SK-N-SH (cell line): ENCODE measurements around the gene BRD4. TPM values are rescaled to one million over a fixed set of nuclear protein-coding genes. Genes with fewer than 3 reads are reported as not detected.

Source experiments
- CTCF ChIA-PET: fragments of 300-600, 350-600 bp; formaldehyde crosslinking; extraction: SDS; loops from one replicate; lab custom pipeline; 2021; lab: Yijun Ruan, JAX
- POLR2A ChIA-PET: fragments of 350-600 bp; sonication (Branson Sonifier 250); formaldehyde crosslinking; extraction: SDS; loops from one replicate; lab custom pipeline; 2020; ENCODE audit warnings: antibody characterized with exemption, inconsistent platforms; lab: Yijun Ruan, JAX
- DNase-seq: peaks from one replicate; pipeline ENCODE4 v3.0.0; 2012
- H2AFZ ChIP-seq: fragments of 200-600 bp; sonication (generic); 2 replicates; pipeline ENCODE4 v1.8.1; 2016; ENCODE audit warnings: antibody characterized with exemption, mild to moderate bottlenecking, low read depth
- H3F3A ChIP-seq: fragments of 200-600 bp; sonication (generic); replicated peaks from 2 replicates; pipeline ENCODE3; 2016; ENCODE audit warnings: antibody characterized with exemption, mild to moderate bottlenecking; ENCODE audit not compliant: insufficient read depth
- H3K27ac ChIP-seq, 2 experiments: fragments of 200-500 bp in 1 of 2; fragments of 200-600 bp in 1 of 2; sonication (Bioruptor generic) in 1 of 2; sonication (generic), shearing (Covaris generic) in 1 of 2; 2 replicates each; pipeline versions ENCODE4 v1.5.1 to v1.6.1; 2014 to 2016; ENCODE audit warnings: low read depth in 2 of 2, inconsistent platforms in 1 of 2, low read length in 1 of 2, mild to moderate bottlenecking in 1 of 2, mixed read lengths in 1 of 2
- H3K27me3 ChIP-seq: fragments of 200-600 bp; sonication (generic), shearing (Covaris generic); 2 replicates; pipeline ENCODE4 v1.6.1; 2016; ENCODE audit warnings: mixed run types; ENCODE audit not compliant: insufficient read depth
- H3K36me3 ChIP-seq, 2 experiments: fragments of 200-500 bp in 1 of 2; fragments of 200-600 bp in 1 of 2; sonication (Bioruptor generic) in 1 of 2; sonication (generic) in 1 of 2; replicated peaks in 1 of 2; 2 replicates each; pipeline versions ENCODE3 to v1.5.1; 2014 to 2016; ENCODE audit warnings: low read length in 1 of 2, mild to moderate bottlenecking in 1 of 2; ENCODE audit not compliant: insufficient read depth in 2 of 2, control insufficient read depth in 1 of 2
- H3K4me1 ChIP-seq, 2 experiments: fragments of 200-500 bp in 1 of 2; fragments of 200-600 bp in 1 of 2; sonication (Bioruptor generic) in 1 of 2; sonication (generic), shearing (Covaris generic) in 1 of 2; 2 replicates each; pipeline versions ENCODE4 v1.5.1 to v1.6.1; 2014 to 2016; ENCODE audit warnings: low read depth in 1 of 2, low read length in 1 of 2, mixed run types in 1 of 2; ENCODE audit not compliant: insufficient read depth in 2 of 2, control insufficient read depth in 1 of 2
- H3K4me2 ChIP-seq: fragments of 200-600 bp; sonication (generic), shearing (Covaris generic); 2 replicates; pipeline ENCODE4 v1.6.1; 2017; ENCODE audit warnings: mixed run types
- H3K4me3 ChIP-seq, 2 experiments: fragments of 200-500 bp in 1 of 2; fragments of 200-600 bp in 1 of 2; sonication (Bioruptor generic) in 1 of 2; sonication (generic), shearing (Covaris generic) in 1 of 2; 2 replicates each; pipeline versions ENCODE4 v1.5.1 to v1.8.1; 2014 to 2016; ENCODE audit warnings: low read depth in 2 of 2, inconsistent platforms in 1 of 2, low read length in 1 of 2, mild to moderate bottlenecking in 1 of 2, mixed read lengths in 1 of 2, moderate library complexity in 1 of 2
- H3K79me2 ChIP-seq: fragments of 200-600 bp; sonication (generic); 2 replicates; pipeline ENCODE4 v1.8.1; 2017; ENCODE audit warnings: mild to moderate bottlenecking; ENCODE audit not compliant: insufficient read depth
- H3K9ac ChIP-seq: fragments of 200-600 bp; sonication (generic); 2 replicates; pipeline ENCODE4 v1.6.1; 2017; ENCODE audit warnings: mixed run types
- H3K9me2 ChIP-seq: fragments of 200-600 bp; sonication (generic); 2 replicates; pipeline ENCODE4 v1.6.1; 2017; ENCODE audit warnings: mixed run types
- H3K9me3 ChIP-seq: fragments of 200-600 bp; sonication (generic); 2 replicates; pipeline ENCODE4 v1.6.1; 2017; ENCODE audit warnings: mixed run types, mild to moderate bottlenecking, moderate library complexity
- H4K20me1 ChIP-seq: fragments of 200-600 bp; sonication (generic); 2 replicates; pipeline ENCODE4 v1.6.1; 2017; ENCODE audit warnings: mild to moderate bottlenecking, mixed run types; ENCODE audit not compliant: insufficient read depth
- CTCF ChIP-seq: fragments of 200-600 bp; sonication (generic); IDR thresholded peaks from 2 replicates; pipeline ENCODE4 v1.6.1; 2017; ENCODE audit warnings: antibody characterized with exemption, mild to moderate bottlenecking, moderate library complexity
- ELF1 ChIP-seq: IDR thresholded peaks from 2 replicates; pipeline ENCODE4 v1.4.0; 2012
- EP300 ChIP-seq, 2 experiments: IDR thresholded peaks; 2 replicates each; pipeline versions ENCODE4 v1.4.0 to v1.6.1; 2012; ENCODE audit warnings: borderline replicate concordance in 1 of 2, low read depth in 1 of 2, low read length in 1 of 2
- FOSL2 ChIP-seq: IDR thresholded peaks from 2 replicates; pipeline ENCODE4 v1.4.0; 2012; ENCODE audit warnings: low read depth, mild to moderate bottlenecking, moderate library complexity, borderline replicate concordance
- FOXJ3 ChIP-seq: sonication (generic); formaldehyde crosslinking; IDR thresholded peaks from 2 replicates; pipeline ENCODE4 v1.5.1; 2020; ENCODE audit warnings: mild to moderate bottlenecking, missing genetic modification reagents
- GABPA ChIP-seq: IDR thresholded peaks from 2 replicates; pipeline ENCODE4 v1.4.0; 2012; ENCODE audit warnings: low read depth, mild to moderate bottlenecking
- MXI1 ChIP-seq: IDR thresholded peaks from 2 replicates; pipeline ENCODE4 v1.6.1; 2012; ENCODE audit warnings: mild to moderate bottlenecking, low read depth, low read length, improper control_type of control experiment
- NRF1 ChIP-seq: IDR thresholded peaks from 2 replicates; pipeline ENCODE4 v1.6.1; 2012; ENCODE audit warnings: low read depth, mild to moderate bottlenecking, low read length
- POLR2AphosphoS5 ChIP-seq: IDR thresholded peaks from 2 replicates; pipeline ENCODE4 v1.6.1; 2012; ENCODE audit warnings: low read depth, low read length
- RAD21 ChIP-seq: IDR thresholded peaks from 2 replicates; pipeline ENCODE4 v1.6.1; 2012; ENCODE audit warnings: mild to moderate bottlenecking, low read length
- RFX5 ChIP-seq: IDR thresholded peaks from 2 replicates; pipeline ENCODE4 v1.6.1; 2012; ENCODE audit warnings: mild to moderate bottlenecking, improper control_type of control experiment, low read length
- SMC3 ChIP-seq: IDR thresholded peaks from 2 replicates; pipeline ENCODE4 v1.6.1; 2012; ENCODE audit warnings: low read depth, low read length, improper control_type of control experiment
- TCF12 ChIP-seq: IDR thresholded peaks from 2 replicates; pipeline ENCODE4 v1.4.0; 2012
- TEAD4 ChIP-seq: IDR thresholded peaks from 2 replicates; pipeline ENCODE4 v1.4.0; 2012; ENCODE audit warnings: mild to moderate bottlenecking, borderline replicate concordance; ENCODE audit not compliant: insufficient read depth
- YY1 ChIP-seq: IDR thresholded peaks from 2 replicates; pipeline ENCODE4 v1.4.0; 2012; ENCODE audit warnings: low read depth, mild to moderate bottlenecking
- ZBTB33 ChIP-seq: IDR thresholded peaks from 2 replicates; pipeline ENCODE4 v1.4.0; 2012; ENCODE audit warnings: low read depth, borderline replicate concordance
- whole genome bisulfite sequencing: methylation state at CpG from one replicate; pipeline ENCODE4 v1.1.6; 2017; ENCODE audit warnings: low lambda C conversion rate; 5-methylcytosine and 5-hydroxymethylcytosine counted together
- polyA plus RNA-seq, 3 experiments: library from polyadenylated mRNA; depleted of rRNA; stranded (reverse); fragments of >200 nt; gene quantifications; 2 replicates each; pipeline ENCODE4 v1.2.3, GENCODE V29; 2012
- TF ChIP-seq, protein P1 (sequence below): fragments of 150-350 bp; IDR thresholded peaks from 2 replicates; pipeline ENCODE4 v1.6.1; 2016; ENCODE audit warnings: mild to moderate bottlenecking, low read depth, low read length
- TF ChIP-seq, protein P2 (sequence below): IDR thresholded peaks from 2 replicates; pipeline ENCODE4 v1.6.1; 2012; ENCODE audit warnings: mild to moderate bottlenecking, low read depth, low read length, moderate library complexity
- TF ChIP-seq, protein P3 (sequence below): IDR thresholded peaks from 2 replicates; pipeline ENCODE4 v1.4.0; 2012; ENCODE audit warnings: low read depth

Gene BRD4
- polyA plus RNA-seq, 1 of the 3 experiments (the other 2 are of a cell fraction), result 10.0 TPM

DNA sequence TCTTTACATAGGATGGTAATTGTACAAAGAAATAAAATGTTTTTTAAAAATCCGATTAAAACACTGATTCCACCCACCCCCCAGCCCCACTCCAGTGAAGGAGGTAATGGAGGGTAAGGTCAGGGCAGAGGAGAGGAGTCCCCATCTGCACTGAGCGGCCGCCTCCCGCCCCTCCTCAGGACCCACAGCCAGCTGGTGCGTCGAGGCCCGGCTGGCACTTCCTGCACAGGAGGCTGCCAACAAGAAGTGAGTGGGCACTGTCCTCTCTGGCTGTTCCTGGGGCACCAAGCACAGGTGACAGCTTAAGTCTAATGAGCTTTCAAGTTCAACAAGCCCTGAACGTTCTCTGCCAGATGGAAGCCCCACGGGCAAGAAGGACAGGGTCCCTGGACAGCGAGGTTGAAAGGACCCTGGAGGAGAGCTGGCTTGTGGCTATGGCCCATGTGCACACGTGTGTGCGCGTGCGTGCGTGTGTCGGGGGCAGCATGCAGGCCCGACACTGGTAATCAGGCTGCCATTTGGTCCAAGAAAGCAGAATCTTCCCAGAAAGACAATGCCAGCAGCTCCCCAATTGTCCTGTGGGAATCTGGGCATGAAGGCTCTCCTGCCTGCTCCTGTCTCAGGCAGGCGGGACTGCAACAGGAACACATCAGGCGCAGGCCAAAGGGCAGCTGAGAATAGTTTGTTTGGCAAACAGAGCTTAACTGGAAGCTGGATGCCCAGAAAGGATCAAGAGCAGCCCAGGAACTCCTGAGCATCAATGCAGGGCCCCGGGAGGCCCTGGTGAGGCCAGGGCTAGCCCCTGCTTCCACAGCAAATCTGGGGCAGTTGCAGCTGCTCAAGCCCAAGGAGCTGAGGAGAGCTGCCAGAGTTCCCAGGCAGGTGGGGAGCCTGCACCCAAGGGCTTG, 85.0 kb downstream of the BRD4 start:
- H3K79me2 ChIP-seq, result peaks cover 68% of the 10 kb centered on the region
- H2AFZ ChIP-seq, result no peak overlapping the region
- no peak overlapping the region for H3K4me3 ChIP-seq
- H3K9me2 ChIP-seq, result no peaks in the 10 kb centered on the region
- no peak overlapping the region for H3K4me2 ChIP-seq
- peaks cover 25% of the 10 kb centered on the region for H3F3A ChIP-seq
- H3K27ac ChIP-seq, result peak overlapping the region in 1 of 2 experiments; percentile 15; a peak in 1 of 4 replicates
- H3K4me1 ChIP-seq, result peaks cover 17 to 38% of the 10 kb centered on the region in 2 experiments
- H4K20me1 ChIP-seq, result peaks cover 70% of the 10 kb centered on the region
- WGBS, result 94% methylated on average over 16 of the region's 20 CpGs
- ChIA-PET POLR2A (no interaction called here), CTCF (interaction anchor here (0.6 kb wide), 1 partner anchor 19 kb away, joined by 3 read pairs; no protein-coding TSS in a partner anchor)
- H3K27me3 ChIP-seq, result no peaks in the 10 kb centered on the region
- H3K9ac ChIP-seq, result no peak overlapping the region
- DNase-seq, result no peak
- peaks cover 15 to 61% of the 10 kb centered on the region in 2 experiments for H3K36me3 ChIP-seq
- no peaks in the 10 kb centered on the region for H3K9me3 ChIP-seq
- TF ChIP-seq, protein P1, sequence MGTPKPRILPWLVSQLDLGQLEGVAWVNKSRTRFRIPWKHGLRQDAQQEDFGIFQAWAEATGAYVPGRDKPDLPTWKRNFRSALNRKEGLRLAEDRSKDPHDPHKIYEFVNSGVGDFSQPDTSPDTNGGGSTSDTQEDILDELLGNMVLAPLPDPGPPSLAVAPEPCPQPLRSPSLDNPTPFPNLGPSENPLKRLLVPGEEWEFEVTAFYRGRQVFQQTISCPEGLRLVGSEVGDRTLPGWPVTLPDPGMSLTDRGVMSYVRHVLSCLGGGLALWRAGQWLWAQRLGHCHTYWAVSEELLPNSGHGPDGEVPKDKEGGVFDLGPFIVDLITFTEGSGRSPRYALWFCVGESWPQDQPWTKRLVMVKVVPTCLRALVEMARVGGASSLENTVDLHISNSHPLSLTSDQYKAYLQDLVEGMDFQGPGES, result no peak
- TF ChIP-seq, protein P2, sequence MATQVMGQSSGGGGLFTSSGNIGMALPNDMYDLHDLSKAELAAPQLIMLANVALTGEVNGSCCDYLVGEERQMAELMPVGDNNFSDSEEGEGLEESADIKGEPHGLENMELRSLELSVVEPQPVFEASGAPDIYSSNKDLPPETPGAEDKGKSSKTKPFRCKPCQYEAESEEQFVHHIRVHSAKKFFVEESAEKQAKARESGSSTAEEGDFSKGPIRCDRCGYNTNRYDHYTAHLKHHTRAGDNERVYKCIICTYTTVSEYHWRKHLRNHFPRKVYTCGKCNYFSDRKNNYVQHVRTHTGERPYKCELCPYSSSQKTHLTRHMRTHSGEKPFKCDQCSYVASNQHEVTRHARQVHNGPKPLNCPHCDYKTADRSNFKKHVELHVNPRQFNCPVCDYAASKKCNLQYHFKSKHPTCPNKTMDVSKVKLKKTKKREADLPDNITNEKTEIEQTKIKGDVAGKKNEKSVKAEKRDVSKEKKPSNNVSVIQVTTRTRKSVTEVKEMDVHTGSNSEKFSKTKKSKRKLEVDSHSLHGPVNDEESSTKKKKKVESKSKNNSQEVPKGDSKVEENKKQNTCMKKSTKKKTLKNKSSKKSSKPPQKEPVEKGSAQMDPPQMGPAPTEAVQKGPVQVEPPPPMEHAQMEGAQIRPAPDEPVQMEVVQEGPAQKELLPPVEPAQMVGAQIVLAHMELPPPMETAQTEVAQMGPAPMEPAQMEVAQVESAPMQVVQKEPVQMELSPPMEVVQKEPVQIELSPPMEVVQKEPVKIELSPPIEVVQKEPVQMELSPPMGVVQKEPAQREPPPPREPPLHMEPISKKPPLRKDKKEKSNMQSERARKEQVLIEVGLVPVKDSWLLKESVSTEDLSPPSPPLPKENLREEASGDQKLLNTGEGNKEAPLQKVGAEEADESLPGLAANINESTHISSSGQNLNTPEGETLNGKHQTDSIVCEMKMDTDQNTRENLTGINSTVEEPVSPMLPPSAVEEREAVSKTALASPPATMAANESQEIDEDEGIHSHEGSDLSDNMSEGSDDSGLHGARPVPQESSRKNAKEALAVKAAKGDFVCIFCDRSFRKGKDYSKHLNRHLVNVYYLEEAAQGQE, result no peak
- no peak for TF ChIP-seq TCF12
- no peak for TF ChIP-seq GABPA
- TF ChIP-seq NRF1, result no peak
- TF ChIP-seq EP300 (IDR thresholded peaks at IDR 0.05; ENCODE audit: borderline replicate concordance in 1 of 2, low read depth in 1 of 2, low read length in 1 of 2), result no peak
- no peak for TF ChIP-seq RAD21
- no peak for TF ChIP-seq MXI1
- TF ChIP-seq YY1, result no peak
- no peak for TF ChIP-seq FOXJ3 (CRISPR knock-in tag)
- no peak for TF ChIP-seq SMC3
- TF ChIP-seq ELF1, result no peak
- TF ChIP-seq FOSL2, result no peak
- no peak for TF ChIP-seq POLR2AphosphoS5
- TF ChIP-seq CTCF, result no peak
- TF ChIP-seq, protein P3, sequence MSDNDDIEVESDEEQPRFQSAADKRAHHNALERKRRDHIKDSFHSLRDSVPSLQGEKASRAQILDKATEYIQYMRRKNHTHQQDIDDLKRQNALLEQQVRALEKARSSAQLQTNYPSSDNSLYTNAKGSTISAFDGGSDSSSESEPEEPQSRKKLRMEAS, result no peak
- TF ChIP-seq RFX5, result no peak
- no peak for TF ChIP-seq TEAD4
- no peak for TF ChIP-seq ZBTB33
